Left ventricle myocardium inferior (tissue), 1 donor: ENCODE measurements around the gene TTLL5. TPM values are rescaled to one million over a fixed set of nuclear protein-coding genes. Genes with fewer than 3 reads are reported as not detected.
A peak's percentile ranks its signal among the peaks of the same experiment; 100 is the strongest.

ENCODE experiments used
- DNase-seq: peaks from one replicate; pipeline ENCODE4 v3.0.0-alpha.2; 2020
- H3K27ac ChIP-seq: fragments of 200-600 bp; replicated peaks from 2 replicates; pipeline ENCODE4 v1.8.0; 2021
- H3K27me3 ChIP-seq: fragments of 200-600 bp; 2 replicates; pipeline ENCODE4 v1.8.0; 2021; ENCODE audit warnings: low read depth
- H3K36me3 ChIP-seq: fragments of 200-600 bp; 2 replicates; pipeline ENCODE4 v1.8.0; 2021
- H3K4me1 ChIP-seq: fragments of 200-600 bp; 2 replicates; pipeline ENCODE4 v1.8.0; 2021
- H3K4me3 ChIP-seq: fragments of 200-600 bp; 2 replicates; pipeline ENCODE4 v1.8.0; 2021; ENCODE audit warnings: mild to moderate bottlenecking, moderate library complexity
- H3K9me3 ChIP-seq: fragments of 200-600 bp; replicated peaks from 2 replicates; pipeline ENCODE4 v1.8.0; 2021
- intact Hi-C: fragments of 100-400 bp; cut with micrococcal nuclease; formaldehyde crosslinking; loops from one replicate; pipeline ENCODE4 v1.11.0; 2022
- total RNA-seq: library from RNA; stranded (reverse); fragmentation: NEBNext Ultra II Directional; extraction: Animal tissue kit (Norgen Biotek cat#: 25700); gene quantifications from one replicate; pipeline ENCODE4 v1.2.1, GENCODE V29; 2021
- TF ChIP-seq, protein P1 (sequence below): fragments of 200-600 bp; IDR thresholded peaks from 2 replicates; pipeline ENCODE4 v1.8.0; 2021; ENCODE audit warnings: antibody characterized with exemption, mild to moderate bottlenecking, borderline replicate concordance
- donor health status: DM: no; HTN: yes; CAD: no; lungs with severe emphysema.

TTLL5 gene
- total RNA-seq, 1 donor from 2014 or later: 16.3 TPM

DNA sequence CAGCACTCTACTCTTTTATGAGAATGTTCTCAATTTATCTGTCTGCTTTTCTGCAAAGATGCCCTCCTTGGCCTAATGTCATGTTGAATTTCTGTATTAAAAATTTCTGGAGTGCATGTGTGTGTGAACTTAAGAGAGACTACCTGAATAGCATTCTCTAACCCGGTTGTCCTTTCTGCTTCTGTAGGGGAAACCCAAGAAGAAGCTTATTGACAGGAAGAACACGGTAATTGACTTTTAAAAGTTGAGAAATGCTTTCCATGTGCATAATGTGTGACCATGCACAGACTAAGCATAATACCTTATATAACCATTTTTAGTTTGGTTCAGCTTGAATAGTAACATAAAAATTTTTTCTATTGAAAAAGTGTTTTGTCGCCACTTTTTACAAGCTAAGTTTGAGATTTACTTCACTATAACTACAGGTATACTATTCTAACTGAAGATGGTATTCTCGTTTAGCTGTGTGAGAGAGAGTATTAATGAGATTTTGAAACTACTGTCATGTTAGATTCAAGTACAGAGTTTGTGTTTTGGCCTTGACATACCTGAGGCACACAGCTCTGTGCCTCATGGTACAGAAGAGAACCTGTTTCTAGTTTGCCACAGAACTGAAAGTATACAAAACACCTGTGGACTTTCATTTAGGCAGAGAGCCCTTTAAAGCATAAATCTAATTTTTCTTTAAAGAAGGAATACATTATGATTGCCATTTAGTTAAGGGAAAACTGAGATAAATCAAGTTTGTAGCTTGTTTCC is 96.8 kb downstream of the TTLL5 start:
- Histone ChIP-seq H3K9me3 (no peaks in the 10 kb centered on the region), H3K27ac (peak overlapping the region; percentile 25), H3K36me3 (peaks cover 5% of the 10 kb centered on the region), H3K27me3 (no peaks in the 10 kb centered on the region), H3K4me1 (peaks cover 4% of the 10 kb centered on the region), H3K4me3 (no peak overlapping the region)
- DNase-seq: no peak
- intact Hi-C loops: no loop called here
- TF ChIP-seq, protein P1, sequence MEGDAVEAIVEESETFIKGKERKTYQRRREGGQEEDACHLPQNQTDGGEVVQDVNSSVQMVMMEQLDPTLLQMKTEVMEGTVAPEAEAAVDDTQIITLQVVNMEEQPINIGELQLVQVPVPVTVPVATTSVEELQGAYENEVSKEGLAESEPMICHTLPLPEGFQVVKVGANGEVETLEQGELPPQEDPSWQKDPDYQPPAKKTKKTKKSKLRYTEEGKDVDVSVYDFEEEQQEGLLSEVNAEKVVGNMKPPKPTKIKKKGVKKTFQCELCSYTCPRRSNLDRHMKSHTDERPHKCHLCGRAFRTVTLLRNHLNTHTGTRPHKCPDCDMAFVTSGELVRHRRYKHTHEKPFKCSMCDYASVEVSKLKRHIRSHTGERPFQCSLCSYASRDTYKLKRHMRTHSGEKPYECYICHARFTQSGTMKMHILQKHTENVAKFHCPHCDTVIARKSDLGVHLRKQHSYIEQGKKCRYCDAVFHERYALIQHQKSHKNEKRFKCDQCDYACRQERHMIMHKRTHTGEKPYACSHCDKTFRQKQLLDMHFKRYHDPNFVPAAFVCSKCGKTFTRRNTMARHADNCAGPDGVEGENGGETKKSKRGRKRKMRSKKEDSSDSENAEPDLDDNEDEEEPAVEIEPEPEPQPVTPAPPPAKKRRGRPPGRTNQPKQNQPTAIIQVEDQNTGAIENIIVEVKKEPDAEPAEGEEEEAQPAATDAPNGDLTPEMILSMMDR: no peak

DNA sequence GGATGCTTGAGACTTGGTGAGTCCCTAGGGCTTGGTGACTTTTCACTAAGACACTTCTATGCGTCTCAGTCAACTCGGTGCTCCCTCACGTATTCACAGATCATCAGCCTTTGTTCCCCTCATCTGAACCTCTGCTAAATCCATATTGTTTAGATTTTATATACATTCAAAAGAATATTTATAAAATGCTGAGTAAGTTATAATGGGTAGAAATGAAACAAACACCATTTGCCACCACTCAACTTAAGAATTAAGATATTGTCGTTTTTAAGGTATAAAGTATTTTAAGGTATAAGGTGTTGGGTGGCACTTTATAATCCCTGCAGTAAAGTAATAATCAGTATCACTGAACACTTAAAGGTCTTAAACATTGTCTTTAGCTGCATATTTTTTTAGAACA is 103.0 kb downstream of the TTLL5 start:
- H3K27ac ChIP-seq: peak overlapping the region; percentile 31
- TF ChIP-seq, protein P1: no peak
- intact Hi-C loops: no loop called here

GRCh38 chr14:75769047-75769685 is 108.1 kb downstream of the TTLL5 start:
- Histone ChIP-seq H3K27me3 (no peaks in the 10 kb centered on the region), H3K27ac (no peak overlapping the region), H3K36me3 (peaks cover 32% of the 10 kb centered on the region), H3K4me1 (peaks cover 14% of the 10 kb centered on the region), H3K4me3 (no peak overlapping the region), H3K9me3 (no peaks in the 10 kb centered on the region)
- no peak for DNase-seq
- TF ChIP-seq, protein P1: no peak
- intact Hi-C loops: no loop called here

More for the DNA sequence above, 103.0 kb downstream of the TTLL5 start:
- Histone ChIP-seq H3K4me3 (no peak overlapping the region), H3K36me3 (peaks cover 25% of the 10 kb centered on the region), H3K9me3 (no peaks in the 10 kb centered on the region), H3K27me3 (no peaks in the 10 kb centered on the region), H3K4me1 (peaks cover 14% of the 10 kb centered on the region)
- DNase-seq: no peak

DNA sequence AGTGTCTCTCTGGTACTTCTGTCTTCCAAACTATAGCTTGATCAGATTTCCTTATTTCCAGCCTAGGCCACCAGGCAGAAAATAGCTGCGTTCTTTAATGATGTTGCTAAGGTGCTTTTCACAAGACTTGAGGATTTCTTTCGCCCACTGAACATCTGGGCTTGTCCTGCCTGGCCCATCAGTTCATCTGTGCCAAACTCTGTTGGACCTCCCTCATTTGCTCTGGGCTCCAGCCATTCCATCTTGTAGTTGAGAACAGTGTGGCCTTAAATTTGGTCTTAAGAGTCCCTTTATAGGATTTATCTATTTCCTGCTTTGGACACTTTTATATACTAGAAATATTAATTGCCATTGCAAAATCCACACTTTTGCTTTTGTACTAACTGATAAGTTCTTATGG is 109.6 kb downstream of the TTLL5 start:
- H3K36me3 ChIP-seq: peaks cover 31% of the 10 kb centered on the region
- intact Hi-C loops: no loop called here
- H3K27ac ChIP-seq: peak overlapping the region; percentile 30
- H3K4me1 ChIP-seq: peaks cover 14% of the 10 kb centered on the region
- no peaks in the 10 kb centered on the region for H3K27me3 ChIP-seq
- H3K9me3 ChIP-seq: no peaks in the 10 kb centered on the region
- H3K4me3 ChIP-seq: no peak overlapping the region
- TF ChIP-seq, protein P1: no peak
- DNase-seq: no peak

- H3K4me1 ChIP-seq: peaks cover 14% of the 10 kb centered on the region
- TF ChIP-seq, protein P1: no peak
- DNase-seq: no peak
- no peaks in the 10 kb centered on the region for H3K27me3 ChIP-seq
- H3K36me3 ChIP-seq: peaks cover 29% of the 10 kb centered on the region
- intact Hi-C loops: no loop called here
- no peaks in the 10 kb centered on the region for H3K9me3 ChIP-seq
- no peak overlapping the region for H3K27ac ChIP-seq
- no peak overlapping the region for H3K4me3 ChIP-seq
These were observed 110.5 kb downstream of the TTLL5 start for GRCh38 chr14:75771595-75771994.
